GM06990 (cell line): Measurements from ENCODE around the gene EXOC3L4.
A peak's percentile ranks its signal among the peaks of the same experiment; 100 is the strongest.
"Not testable (repeated sequence)": the region's sequence is repeated elsewhere in the genome, so short reads cannot be mapped to it uniquely, and the experiment has no call there.

Source experiments
- DNase-seq: peaks from one replicate; pipeline ENCODE4 v3.0.0-alpha.2; 2011; ENCODE audit not compliant: insufficient read length; ENCODE audit errors: extremely low read depth
- H3K27me3 ChIP-seq: replicated peaks from 2 replicates; pipeline ENCODE4 v1.6.0; 2011; ENCODE audit warnings: low read length; ENCODE audit not compliant: control insufficient read depth, insufficient read depth
- H3K36me3 ChIP-seq: 2 replicates; pipeline ENCODE4 v1.5.1; 2011; ENCODE audit warnings: low read length; ENCODE audit not compliant: control insufficient read depth, insufficient read depth
- H3K4me3 ChIP-seq: replicated peaks from 2 replicates; pipeline ENCODE4 v1.5.1; 2011; ENCODE audit warnings: low read depth, mild to moderate bottlenecking, control low read depth, low read length
- CTCF ChIP-seq: IDR thresholded peaks from 2 replicates; pipeline ENCODE4 v1.5.1; 2011; ENCODE audit warnings: low read length, control low read depth, mild to moderate bottlenecking, inconsistent platforms; ENCODE audit not compliant: insufficient read depth, poor library complexity, severe bottlenecking

EXOC3L4 gene

DNA sequence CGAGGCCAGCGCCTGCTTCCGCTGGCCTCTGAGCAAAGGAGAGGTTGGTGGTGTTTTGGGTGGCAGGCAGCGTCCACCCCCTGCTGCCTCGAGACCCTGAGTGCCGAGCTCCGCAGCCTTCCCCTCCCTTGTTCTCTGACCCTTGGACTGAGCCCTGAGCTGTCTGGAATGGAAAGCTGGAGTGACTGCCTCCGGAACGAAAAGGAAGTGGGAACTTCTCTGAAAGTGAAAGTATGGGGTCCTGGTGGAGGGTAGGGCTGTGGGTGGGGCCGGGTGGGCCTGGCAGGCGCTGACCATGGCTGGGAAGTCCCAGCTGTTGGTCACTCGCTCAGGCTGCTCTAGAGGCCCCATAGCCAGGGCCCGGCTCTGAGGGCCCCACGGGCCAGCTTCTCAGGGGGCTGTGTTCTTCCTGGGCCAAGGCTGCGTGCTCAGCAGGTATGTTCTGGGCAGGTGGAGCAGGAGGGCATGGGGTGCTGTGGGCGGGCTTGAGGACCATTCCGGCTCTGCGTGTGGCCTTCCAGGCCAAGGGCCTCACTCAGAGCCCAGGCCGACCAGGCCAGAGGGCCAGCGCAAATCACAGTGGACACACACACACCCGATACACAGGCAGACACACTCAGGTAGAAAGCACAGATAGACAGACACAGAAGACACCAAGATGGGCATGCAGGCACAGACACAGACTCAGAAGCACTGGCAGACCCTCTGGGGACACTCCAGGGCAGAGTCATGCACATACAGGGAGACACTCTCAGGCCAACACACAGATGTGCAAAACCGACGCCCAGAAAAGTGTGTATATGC, at the start of gene EXOC3L4:
Gene EXOC3L4 (plus strand): TSS at position 320 of the 804 bp plus-strand sequence. CDS start 5,495 bp downstream, outside the sequence.
- no peaks in the 10 kb centered on the region for H3K36me3 ChIP-seq
- H3K4me3 ChIP-seq = no peak within 1 kb of the TSS
- DNase-seq = no peak
- no peak for TF ChIP-seq CTCF
- H3K27me3 ChIP-seq = no peaks in the 10 kb centered on the region; the same call in 1 of the 2 replicates

- H3K4me3 ChIP-seq = peak overlapping the region; percentile 26
- TF ChIP-seq CTCF = no peak
- H3K36me3 ChIP-seq = no peaks in the 10 kb centered on the region
- DNase-seq = peak; percentile 48
- no peaks in the 10 kb centered on the region for H3K27me3 ChIP-seq
Measured at GRCh38 chr14:103045371-103045869, 49.1 kb upstream of the EXOC3L4 start.

DNA sequence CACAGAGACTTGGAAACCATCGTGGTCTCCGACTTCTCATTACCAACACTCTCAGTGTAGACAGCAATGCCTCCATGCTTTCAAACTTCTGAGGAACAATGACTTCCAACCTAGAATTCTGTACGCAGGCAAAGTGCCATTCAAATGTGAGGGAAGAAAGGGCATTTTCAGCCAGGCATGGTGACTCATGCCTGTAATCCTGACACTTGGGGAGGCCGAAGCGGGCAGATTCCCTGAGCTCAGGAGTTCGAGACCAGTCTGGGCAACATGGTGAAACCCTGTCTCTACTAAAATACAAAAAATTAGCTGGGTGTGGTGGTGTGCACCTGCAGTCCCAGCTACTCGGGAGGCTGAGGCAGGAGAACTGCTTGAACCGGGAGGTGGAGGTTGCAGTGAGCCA, 47.1 kb upstream of the EXOC3L4 start:
- H3K27me3 ChIP-seq, H3K4me3 ChIP-seq, H3K36me3 ChIP-seq, DNase-seq: not testable (repeated sequence)

- DNase-seq = no peak
Measured at GRCh38 chr14:103050935-103051334, 43.6 kb upstream of the EXOC3L4 start.

DNA sequence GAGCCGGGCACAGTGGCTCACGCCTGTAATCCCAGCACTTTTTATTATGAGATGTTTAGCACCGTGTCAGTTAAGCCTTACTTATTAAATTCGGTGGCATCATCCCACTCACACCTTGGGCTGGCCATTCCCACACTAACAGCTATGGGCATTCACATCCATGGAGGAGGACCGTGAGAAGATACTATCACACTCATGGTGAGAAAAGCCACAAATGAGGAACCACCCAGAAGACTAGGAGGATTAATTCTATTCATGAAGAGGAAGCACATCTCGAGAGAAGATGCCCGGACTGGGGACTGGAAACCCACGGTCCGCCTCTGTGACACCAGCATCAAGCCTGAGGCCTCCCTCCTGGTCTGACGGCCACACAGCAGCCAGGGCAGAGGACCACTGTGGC, 42.1 kb upstream of the EXOC3L4 start:
- no peak for DNase-seq
- no peaks in the 10 kb centered on the region for H3K36me3 ChIP-seq
- no peak for TF ChIP-seq CTCF
- H3K4me3 ChIP-seq = no peak overlapping the region
- no peaks in the 10 kb centered on the region for H3K27me3 ChIP-seq

More at GRCh38 chr14:103050935-103051334, 43.6 kb upstream of the EXOC3L4 start:
- no peak for TF ChIP-seq CTCF
- H3K4me3 ChIP-seq = no peak overlapping the region
- H3K36me3 ChIP-seq = no peaks in the 10 kb centered on the region
- no peaks in the 10 kb centered on the region for H3K27me3 ChIP-seq

GRCh38 chr14:103055695-103056094, 38.8 kb upstream of the EXOC3L4 start:
- Histone ChIP-seq H3K27me3 (no peaks in the 10 kb centered on the region), H3K36me3 (no peaks in the 10 kb centered on the region), H3K4me3 (peak overlapping the region; percentile 79)
- DNase-seq = no peak
- no peak for TF ChIP-seq CTCF
